BLaER1 (cell line): ENCODE measurements around the gene POLR1H.
"Not testable (repeated sequence)": the region's sequence is repeated elsewhere in the genome, so short reads cannot be mapped to it uniquely, and the experiment has no call there.

ENCODE experiments used
- H3K27ac ChIP-seq: shearing (Covaris generic); formaldehyde crosslinking; 2 replicates; pipeline ENCODE4 v1.8.1; 2022
- H3K27me3 ChIP-seq: shearing (Covaris generic); formaldehyde crosslinking; 2 replicates; pipeline ENCODE4 v1.8.1; 2022
- H3K36me3 ChIP-seq: shearing (Covaris generic); formaldehyde crosslinking; 2 replicates; pipeline ENCODE4 v1.8.1; 2022
- H3K4me1 ChIP-seq: shearing (Covaris generic); formaldehyde crosslinking; 2 replicates; pipeline ENCODE4 v1.8.1; 2022
- H3K4me2 ChIP-seq: shearing (Covaris generic); formaldehyde crosslinking; 2 replicates; pipeline ENCODE4 v1.8.1; 2022
- H3K4me3 ChIP-seq: shearing (Covaris generic); formaldehyde crosslinking; 2 replicates; pipeline ENCODE4 v1.8.1; 2022
- H3K9ac ChIP-seq: shearing (Covaris generic); formaldehyde crosslinking; 2 replicates; pipeline ENCODE4 v1.8.1; 2022
- H3K9me3 ChIP-seq: shearing (Covaris generic); formaldehyde crosslinking; 2 replicates; pipeline ENCODE4 v1.8.1; 2022
- H4K20me1 ChIP-seq: shearing (Covaris generic); formaldehyde crosslinking; 2 replicates; pipeline ENCODE4 v1.8.1; 2022
- Cebpa-rat ChIP-seq: shearing (Covaris generic); IDR thresholded peaks from 2 replicates; pipeline ENCODE4 v1.8.1; 2022

The POLR1H gene

GRCh38 chr6:30061092-30061857 is at the start of gene POLR1H:
TSS of gene POLR1H (plus strand) at chr6:30061265. CDS start at chr6:30061525, 260 bp downstream.
- peak within 1 kb of the TSS; percentile 72 for H3K4me3 ChIP-seq
- peak within 1 kb of the TSS; percentile 77 for H3K27ac ChIP-seq
- H3K9me3 ChIP-seq: no peaks in the 10 kb centered on the region
- no peak for TF ChIP-seq Cebpa-rat
- peak within 1 kb of the TSS; percentile 97 for H3K4me2 ChIP-seq
- peaks cover 30% of the 10 kb centered on the region for H3K36me3 ChIP-seq
- H3K4me1 ChIP-seq: peaks cover 44% of the 10 kb centered on the region
- H4K20me1 ChIP-seq: no peaks in the 10 kb centered on the region
- H3K27me3 ChIP-seq: no peaks in the 10 kb centered on the region
- peak within 1 kb of the TSS; percentile 90 for H3K9ac ChIP-seq

- H3K27ac ChIP-seq: no peak overlapping the region
Measured at GRCh38 chr6:30013291-30013922, 47.7 kb upstream of the POLR1H start.

GRCh38 chr6:30019819-30020218 is 41.2 kb upstream of the POLR1H start:
- H3K4me1 ChIP-seq: no peaks in the 10 kb centered on the region; the same call in 1 of the 2 replicates
- H4K20me1 ChIP-seq: no peaks in the 10 kb centered on the region
- H3K36me3 ChIP-seq: peaks cover 19% of the 10 kb centered on the region; the same call in 1 of the 2 replicates
- H3K9me3 ChIP-seq: no peaks in the 10 kb centered on the region
- no peak for TF ChIP-seq Cebpa-rat
- no peak overlapping the region for H3K27ac ChIP-seq
- H3K4me2 ChIP-seq: no peak overlapping the region
- H3K4me3 ChIP-seq: no peak overlapping the region
- no peak overlapping the region for H3K9ac ChIP-seq
- H3K27me3 ChIP-seq: no peaks in the 10 kb centered on the region

More at GRCh38 chr6:30013291-30013922, 47.7 kb upstream of the POLR1H start:
- Histone ChIP-seq H3K4me3 (no peak overlapping the region), H3K4me1 (no peaks in the 10 kb centered on the region), H3K27me3 (peaks cover 9% of the 10 kb centered on the region), H3K36me3 (peaks cover 13% of the 10 kb centered on the region; the same call in 1 of the 2 replicates), H4K20me1 (no peaks in the 10 kb centered on the region), H3K9ac (no peak overlapping the region), H3K4me2 (no peak overlapping the region), H3K9me3 (no peaks in the 10 kb centered on the region)
- no peak for TF ChIP-seq Cebpa-rat

- Histone ChIP-seq H3K4me3 (no peak overlapping the region), H4K20me1 (no peaks in the 10 kb centered on the region), H3K9me3 (no peaks in the 10 kb centered on the region), H3K27ac (no peak overlapping the region), H3K36me3 (peaks cover 19% of the 10 kb centered on the region; the same call in 1 of the 2 replicates), H3K27me3 (no peaks in the 10 kb centered on the region), H3K4me2 (no peak overlapping the region), H3K9ac (no peak overlapping the region), H3K4me1 (no peaks in the 10 kb centered on the region; the same call in 1 of the 2 replicates)
- no peak for TF ChIP-seq Cebpa-rat
Measured at GRCh38 chr6:30020626-30021025, 40.4 kb upstream of the POLR1H start.

- Histone ChIP-seq H3K36me3 (peaks cover 19% of the 10 kb centered on the region; the same call in 1 of the 2 replicates), H3K4me2 (no peak overlapping the region), H3K4me3 (no peak overlapping the region), H3K27me3 (no peaks in the 10 kb centered on the region), H3K4me1 (no peaks in the 10 kb centered on the region; the same call in 1 of the 2 replicates), H3K27ac (no peak overlapping the region), H4K20me1 (no peaks in the 10 kb centered on the region), H3K9me3 (no peaks in the 10 kb centered on the region), H3K9ac (no peak overlapping the region)
- TF ChIP-seq Cebpa-rat: no peak
Measured at GRCh38 chr6:30022189-30022588, 38.9 kb upstream of the POLR1H start.

GRCh38 chr6:30022712-30023111 is 38.4 kb upstream of the POLR1H start:
- H3K4me3 ChIP-seq, H3K9me3 ChIP-seq, H3K27me3 ChIP-seq, H3K4me1 ChIP-seq, H3K9ac ChIP-seq, H3K27ac ChIP-seq, H3K4me2 ChIP-seq, H4K20me1 ChIP-seq: not testable (repeated sequence)
- peaks cover 19% of the 10 kb centered on the region; the same call in 1 of the 2 replicates for H3K36me3 ChIP-seq

GRCh38 chr6:30025186-30025585 is 35.9 kb upstream of the POLR1H start:
- Histone ChIP-seq H3K4me2 (no peak overlapping the region), H3K27me3 (no peaks in the 10 kb centered on the region), H3K4me3 (no peak overlapping the region), H3K36me3 (peaks cover 2% of the 10 kb centered on the region; the same call in 1 of the 2 replicates), H3K9ac (no peak overlapping the region), H4K20me1 (no peaks in the 10 kb centered on the region), H3K9me3 (no peaks in the 10 kb centered on the region), H3K27ac (no peak overlapping the region), H3K4me1 (no peaks in the 10 kb centered on the region; the same call in 1 of the 2 replicates)
- no peak for TF ChIP-seq Cebpa-rat

- Histone ChIP-seq H3K27me3 (no peaks in the 10 kb centered on the region), H3K4me1 (no peaks in the 10 kb centered on the region), H3K36me3 (peaks cover 9% of the 10 kb centered on the region), H3K4me3 (no peak overlapping the region), H3K27ac (no peak overlapping the region), H3K9me3 (no peaks in the 10 kb centered on the region), H4K20me1 (no peaks in the 10 kb centered on the region), H3K9ac (no peak overlapping the region), H3K4me2 (no peak overlapping the region)
- no peak for TF ChIP-seq Cebpa-rat
Measured at GRCh38 chr6:30029588-30029987, 31.5 kb upstream of the POLR1H start.

GRCh38 chr6:30031381-30031780 is 29.7 kb upstream of the POLR1H start:
- no peaks in the 10 kb centered on the region for H3K27me3 ChIP-seq
- TF ChIP-seq Cebpa-rat: no peak
- H3K9ac ChIP-seq: no peak overlapping the region
- no peaks in the 10 kb centered on the region for H4K20me1 ChIP-seq
- H3K36me3 ChIP-seq: peaks cover 13% of the 10 kb centered on the region
- no peak overlapping the region for H3K4me3 ChIP-seq
- no peaks in the 10 kb centered on the region for H3K9me3 ChIP-seq
- H3K27ac ChIP-seq: no peak overlapping the region
- H3K4me2 ChIP-seq: no peak overlapping the region
- H3K4me1 ChIP-seq: no peaks in the 10 kb centered on the region

- H3K36me3 ChIP-seq: peaks cover 13% of the 10 kb centered on the region
- not testable (repeated sequence) for H3K4me1 ChIP-seq, H3K4me3 ChIP-seq, H3K4me2 ChIP-seq, H4K20me1 ChIP-seq, H3K9ac ChIP-seq, H3K27me3 ChIP-seq, H3K9me3 ChIP-seq, H3K27ac ChIP-seq
Measured at GRCh38 chr6:30033440-30033839, 27.6 kb upstream of the POLR1H start.
